Panc1 (cell line): Measurements from ENCODE around the gene AGGF1. TPM values are rescaled to one million over a fixed set of nuclear protein-coding genes. Genes with fewer than 3 reads are reported as not detected.

ENCODE experiments used
- ATAC-seq: fragments of 200-7000 bp; cut with Tn5 transposase; 2 replicates; pipeline ENCODE4 v1.9.1; 2020; ENCODE audit warnings: mild to moderate bottlenecking, moderate library complexity
- BruUV-seq: library from RNA; stranded (reverse); fragments of 400-500 nt; replicated peaks from 2 replicates; lab custom pipeline; 2021; lab: Mats Ljungman, UMichigan
- CTCF ChIA-PET: fragments of 300-600 bp; sonication (Branson Sonifier 250); formaldehyde crosslinking; loops from one replicate; lab custom pipeline; 2022; ENCODE audit warnings: antibody characterized with exemption; lab: Charles Lee
- POLR2A ChIA-PET: fragments of 300-600 bp; sonication (Branson Sonifier 250); formaldehyde crosslinking; loops from one replicate; lab custom pipeline; 2022; ENCODE audit warnings: antibody characterized with exemption; lab: Charles Lee
- DNase-seq: peaks from one replicate; pipeline ENCODE4 v3.0.0-alpha.2; 2010; ENCODE audit warnings: low read depth, low spot score
- H3K27ac ChIP-seq: 2 replicates; pipeline ENCODE4 v1.5.1; 2011; ENCODE audit warnings: mild to moderate bottlenecking, low read length, inconsistent platforms
- H3K27me3 ChIP-seq: fragments of 200-500 bp; sonication (Bioruptor generic); 2 replicates; pipeline ENCODE4 v1.6.0; 2014; ENCODE audit warnings: low read length, inconsistent platforms; ENCODE audit not compliant: control insufficient read depth, insufficient read depth
- H3K36me3 ChIP-seq: fragments of 200-500 bp; sonication (Bioruptor generic); 2 replicates; pipeline ENCODE4 v1.5.1; 2014; ENCODE audit warnings: inconsistent platforms, mild to moderate bottlenecking, low read length, moderate library complexity; ENCODE audit not compliant: control insufficient read depth, insufficient read depth
- H3K4me1 ChIP-seq: 2 replicates; pipeline ENCODE4 v1.5.1; 2011; ENCODE audit warnings: inconsistent platforms, mild to moderate bottlenecking, low read length, moderate library complexity; ENCODE audit not compliant: control insufficient read depth, insufficient read depth
- H3K4me3 ChIP-seq, 2 experiments: 2 replicates each; pipeline ENCODE4 v1.5.1; 2011 to 2012; ENCODE audit warnings: low read depth in 2 of 2, low read length in 2 of 2, mild to moderate bottlenecking in 2 of 2, inconsistent platforms in 1 of 2, moderate library complexity in 1 of 2
- H3K9me3 ChIP-seq: fragments of 200-500 bp; sonication (Bioruptor generic); 2 replicates; pipeline ENCODE4 v1.5.1; 2014; ENCODE audit warnings: low read depth, mild to moderate bottlenecking, inconsistent platforms, low read length, moderate library complexity; ENCODE audit not compliant: control insufficient read depth, insufficient read depth
- POLR2AphosphoS5 ChIP-seq: IDR thresholded peaks from 2 replicates; pipeline ENCODE4 v1.6.1; 2012; ENCODE audit warnings: mild to moderate bottlenecking, low read depth, low read length, moderate library complexity
- REST ChIP-seq, 2 experiments: IDR thresholded peaks; 2 replicates each; pipeline ENCODE4 v1.6.1; 2011 to 2012; ENCODE audit warnings: low read depth in 2 of 2, control low read depth in 1 of 2, low read length in 1 of 2, mild to moderate bottlenecking in 1 of 2, moderate library complexity in 1 of 2; ENCODE audit not compliant: insufficient read depth in 1 of 2
- SIN3A ChIP-seq: IDR thresholded peaks from 2 replicates; pipeline ENCODE4 v1.6.1; 2012; ENCODE audit warnings: low read depth, mild to moderate bottlenecking, low read length, moderate library complexity, borderline replicate concordance; ENCODE audit not compliant: insufficient read depth
- TCF7L2 ChIP-seq: IDR thresholded peaks from 2 replicates; pipeline ENCODE4 v1.6.1; 2011; ENCODE audit warnings: mild to moderate bottlenecking, low read depth, low read length, inconsistent platforms
- in situ Hi-C: cut with HindIII; loops from 2 replicates; pipeline ENCODE4 v1.10.0; 2016; ENCODE audit warnings: low sequenced_read_pairs, low pct_unique_long_range_greater_than_20kb
- intact Hi-C: fragments of 100-400 bp; cut with micrococcal nuclease; formaldehyde crosslinking; loops from one replicate; pipeline ENCODE4 v1.10.0; 2022; ENCODE audit not compliant: unreplicated experiment
- total RNA-seq: library from RNA; stranded (reverse); gene quantifications from one replicate; pipeline ENCODE4 v1.2.1, GENCODE V29; 2021; ENCODE audit not compliant: unreplicated experiment
- TF ChIP-seq, protein P1 (sequence below): fragments of 450-650 bp; IDR thresholded peaks from 2 replicates; pipeline ENCODE4 v1.5.1; 2017; ENCODE audit warnings: mild to moderate bottlenecking

Gene AGGF1
- total RNA-seq, 1 experiment from 2014 or later = 23.1 TPM

DNA sequence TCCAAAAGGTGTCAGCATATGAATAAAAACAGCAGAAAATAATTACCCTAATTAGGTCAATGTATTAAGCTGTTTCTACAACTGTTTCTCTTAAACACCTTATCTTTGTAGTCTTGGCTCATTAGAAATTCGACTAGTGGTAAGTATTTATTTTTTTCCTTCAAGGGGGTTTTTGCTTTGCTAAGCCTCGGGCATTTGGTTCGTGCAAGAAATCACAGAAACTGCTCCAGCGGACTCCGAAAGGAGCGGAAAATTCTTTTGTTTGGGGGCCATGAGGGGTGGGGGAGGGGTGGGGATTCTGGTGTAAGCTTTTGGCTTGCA, 56.1 kb downstream of the AGGF1 start:
- in situ Hi-C loops (no loop called here), intact Hi-C loops (no loop called here)
- BruUV-seq = no TSS peak
- Histone ChIP-seq H3K4me3 (peak overlapping the region; percentile 79 to 84), H3K27me3 (no peaks in the 10 kb centered on the region), H3K36me3 (peaks cover 2% of the 10 kb centered on the region; the same call in 1 of the 2 replicates), H3K9me3 (no peaks in the 10 kb centered on the region), H3K4me1 (peaks cover 14% of the 10 kb centered on the region), H3K27ac (peak overlapping the region; percentile 94)
- DNase-seq = no peak
- no peak for ATAC-seq
- TF ChIP-seq REST (IDR thresholded peaks at IDR 0.05; ENCODE audit: insufficient read depth in 1 of 2, low read depth in 2 of 2, low read length in 1 of 2) (no peak), SIN3A (no peak), TCF7L2 (no peak), POLR2AphosphoS5 (no peak)
- TF ChIP-seq, protein P1, sequence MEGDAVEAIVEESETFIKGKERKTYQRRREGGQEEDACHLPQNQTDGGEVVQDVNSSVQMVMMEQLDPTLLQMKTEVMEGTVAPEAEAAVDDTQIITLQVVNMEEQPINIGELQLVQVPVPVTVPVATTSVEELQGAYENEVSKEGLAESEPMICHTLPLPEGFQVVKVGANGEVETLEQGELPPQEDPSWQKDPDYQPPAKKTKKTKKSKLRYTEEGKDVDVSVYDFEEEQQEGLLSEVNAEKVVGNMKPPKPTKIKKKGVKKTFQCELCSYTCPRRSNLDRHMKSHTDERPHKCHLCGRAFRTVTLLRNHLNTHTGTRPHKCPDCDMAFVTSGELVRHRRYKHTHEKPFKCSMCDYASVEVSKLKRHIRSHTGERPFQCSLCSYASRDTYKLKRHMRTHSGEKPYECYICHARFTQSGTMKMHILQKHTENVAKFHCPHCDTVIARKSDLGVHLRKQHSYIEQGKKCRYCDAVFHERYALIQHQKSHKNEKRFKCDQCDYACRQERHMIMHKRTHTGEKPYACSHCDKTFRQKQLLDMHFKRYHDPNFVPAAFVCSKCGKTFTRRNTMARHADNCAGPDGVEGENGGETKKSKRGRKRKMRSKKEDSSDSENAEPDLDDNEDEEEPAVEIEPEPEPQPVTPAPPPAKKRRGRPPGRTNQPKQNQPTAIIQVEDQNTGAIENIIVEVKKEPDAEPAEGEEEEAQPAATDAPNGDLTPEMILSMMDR = no peak
- CTCF ChIA-PET = interaction anchor here (0.6 kb wide), 1 partner anchor 43 kb away, joined by 7 read pairs; no protein-coding TSS in a partner anchor
- POLR2A ChIA-PET = interaction anchor here (0.6 to 0.7 kb wide), 2 partner anchors 79 to 127 kb away, joined by 3 read pairs; no protein-coding TSS in a partner anchor

- no TSS peak for BruUV-seq
- H3K4me3 ChIP-seq = peak within 1 kb of the TSS; percentile 79 to 84
- no peaks in the 10 kb centered on the region for H3K27me3 ChIP-seq
- ATAC-seq (peak; percentile 94), DNase-seq (peak; percentile 67)
- in situ Hi-C loops = no loop called here
- H3K9me3 ChIP-seq = no peaks in the 10 kb centered on the region
- H3K4me1 ChIP-seq = peaks cover 14% of the 10 kb centered on the region
- intact Hi-C loops = no loop called here
- H3K36me3 ChIP-seq = peaks cover 2% of the 10 kb centered on the region; the same call in 1 of the 2 replicates
- peak within 1 kb of the TSS; percentile 94 for H3K27ac ChIP-seq
- ChIA-PET CTCF (interaction anchor here (0.6 kb wide), 1 partner anchor 42 kb away, joined by 7 read pairs; no protein-coding TSS in a partner anchor), POLR2A (interaction anchor here (0.6 to 0.7 kb wide), 3 partner anchors 80 to 720 kb away, joined by 3 to 4 read pairs (median 3); no protein-coding TSS in a partner anchor)
- no peak for TF ChIP-seq REST (IDR thresholded peaks at IDR 0.05; ENCODE audit: insufficient read depth in 1 of 2, low read depth in 2 of 2, low read length in 1 of 2)
- no peak; the same call in 1 of the 2 replicates for TF ChIP-seq POLR2AphosphoS5
- TF ChIP-seq, protein P1 = peak; percentile 66
- TF ChIP-seq TCF7L2 = no peak
- TF ChIP-seq SIN3A = peak; percentile 62; the same call in 1 of the 2 replicates
Observed at GRCh38 chr5:77086689-77087483, 56.7 kb downstream of the AGGF1 start, which contains the start of gene ZBED3. TSS of gene ZBED3 (minus strand) at chr5:77087285. CDS start at chr5:77077878, 9,407 bp downstream.
